K562 (cell line): ENCODE results near the gene DEFB113. TPM values are rescaled to one million over a fixed set of nuclear protein-coding genes. Genes with fewer than 3 reads are reported as not detected.

ENCODE experiments used
- CXXC5 ChIP-seq: fragments of 250-450 bp; sonication (Bioruptor Pico); IDR thresholded peaks from 2 replicates; pipeline ENCODE4 v1.8.0; 2022; ENCODE audit warnings: inconsistent platforms, mild to moderate bottlenecking, moderate library complexity
- FOXJ2 ChIP-seq: fragments of 200-800 bp; sonication (Bioruptor generic); IDR thresholded peaks from 2 replicates; pipeline ENCODE4 v1.6.1; 2016; ENCODE audit warnings: missing genetic modification characterization, missing compliant biosample characterization
- ID3 ChIP-seq, 2 experiments: fragments of 250-450 bp in 1 of 2; fragments of 450-650 bp in 1 of 2; sonication (Bioruptor Pico) in 1 of 2; IDR thresholded peaks; 2 replicates each; pipeline versions ENCODE4 v1.6.1 to v1.8.0; 2016 to 2021; ENCODE audit warnings: mild to moderate bottlenecking in 2 of 2, moderate library complexity in 2 of 2, missing compliant biosample characterization in 1 of 2, missing genetic modification characterization in 1 of 2
- IFI16 ChIP-seq: fragments of 250-450 bp; sonication (Bioruptor Pico); IDR thresholded peaks from 2 replicates; pipeline ENCODE4 v2.1.2; 2022; ENCODE audit warnings: mild to moderate bottlenecking, inconsistent platforms
- JUND ChIP-seq, 2 experiments: IDR thresholded peaks; 2 replicates in 1 of 2; 3 replicates in 1 of 2; pipeline ENCODE4 v1.6.1; 2011; ENCODE audit warnings: borderline replicate concordance in 2 of 2, low read depth in 2 of 2, low read length in 2 of 2, improper control_type of control experiment in 1 of 2, missing biosample characterization in 1 of 2, missing genetic modification characterization in 1 of 2, missing genetic modification reagents in 1 of 2
- MXI1 ChIP-seq: IDR thresholded peaks from 2 replicates; pipeline ENCODE4 v1.6.1; 2011; ENCODE audit warnings: low read depth, mild to moderate bottlenecking, improper control_type of control experiment, low read length
- NCOR1 ChIP-seq: fragments of 450-650 bp; IDR thresholded peaks from 2 replicates; pipeline ENCODE4 v1.6.1; 2016; ENCODE audit warnings: mild to moderate bottlenecking, moderate library complexity
- NRF1 ChIP-seq, 2 experiments: fragments of 450-650 bp; IDR thresholded peaks in 1 of 2; conservative IDR thresholded peaks in 1 of 2; 2 replicates each; pipeline ENCODE4 v1.6.1; 2014; ENCODE audit warnings: mild to moderate bottlenecking in 2 of 2
- PHF8 ChIP-seq: fragments of 200-600 bp; sonication (generic); IDR thresholded peaks from 2 replicates; pipeline ENCODE4 v1.6.1; 2012; ENCODE audit warnings: mixed run types, mild to moderate bottlenecking, inconsistent platforms, low read length, moderate library complexity, borderline replicate concordance
- PKNOX1 ChIP-seq: fragments of 450-650 bp; IDR thresholded peaks from 2 replicates; pipeline ENCODE4 v1.6.1; 2016
- POU5F1 ChIP-seq: fragments of 150-350 bp; IDR thresholded peaks from 2 replicates; pipeline ENCODE4 v1.6.1; 2014; ENCODE audit warnings: borderline replicate concordance, low read length, low read depth, mild to moderate bottlenecking; ENCODE audit not compliant: partially characterized antibody
- SMARCE1 ChIP-seq: fragments of 450-650 bp; IDR thresholded peaks from 2 replicates; pipeline ENCODE4 v1.7.1; 2016; ENCODE audit warnings: mild to moderate bottlenecking
- XRCC5 ChIP-seq: fragments of 200-400 bp; formaldehyde crosslinking; IDR thresholded peaks from 2 replicates; pipeline ENCODE4 v1.6.1; 2017; ENCODE audit warnings: low read depth, mild to moderate bottlenecking, low read length
- ZNF146 ChIP-seq: IDR thresholded peaks from one replicate; pipeline ENCODE4 v1.6.1; 2018; ENCODE audit warnings: missing compliant biosample characterization; ENCODE audit not compliant: unreplicated experiment
- ZNF551 ChIP-seq: fragments of 250-450 bp; sonication (Bioruptor Pico); IDR thresholded peaks from 2 replicates; pipeline ENCODE4 v1.5.0; 2021; ENCODE audit warnings: mild to moderate bottlenecking, moderate library complexity
- ZZZ3 ChIP-seq: fragments of 450-650 bp; IDR thresholded peaks from 2 replicates; pipeline ENCODE4 v1.6.1; 2016; ENCODE audit warnings: antibody characterized with exemption, mild to moderate bottlenecking, moderate library complexity
- polyA plus RNA-seq, 8 experiments: library from polyadenylated mRNA; depleted of rRNA in 4 of 8; stranded (reverse) in 5 of 8; unstranded in 3 of 8; fragments of >200 nt; fragmentation: Nextera tagmentation in 2 of 8; fragmentation: Illumina TruSeq in 1 of 8; extraction: Ambion mirVana in 2 of 8; extraction: Trizol in 1 of 8; gene quantifications; 2 replicates each; pipeline versions ENCODE4 v1.2.1 to v1.2.3, GENCODE V29; 2011 to 2014; ENCODE audit warnings: inconsistent platforms in 1 of 8, missing spikeins in 1 of 8
- total RNA-seq, 7 experiments: library from RNA; depleted of rRNA in 6 of 7; stranded (reverse); fragments of >200 nt in 6 of 7; fragmentation: Illumina TruSeq in 2 of 7; extraction: Trizol in 2 of 7; gene quantifications; 2 replicates each; pipeline versions ENCODE4 v1.2.1 to v1.2.3, GENCODE V29; 2011 to 2021; ENCODE audit warnings: low replicate concordance in 1 of 7
- TF ChIP-seq, protein P1 (sequence below): fragments of 200-400 bp; formaldehyde crosslinking; IDR thresholded peaks from 2 replicates; pipeline ENCODE4 v1.6.1; 2017; ENCODE audit warnings: mild to moderate bottlenecking, low read depth, low read length, moderate library complexity
- TF ChIP-seq, protein P2 (sequence below): sonication (generic); formaldehyde crosslinking; IDR thresholded peaks from 2 replicates; pipeline ENCODE4 v1.8.0; 2023; ENCODE audit warnings: mild to moderate bottlenecking, missing genetic modification reagents
- TF ChIP-seq, protein P3 (sequence below), 3 experiments: fragments of 200-800 bp in 1 of 3; sonication (Bioruptor generic) in 1 of 3; sonication (generic) in 1 of 3; formaldehyde crosslinking in 1 of 3; IDR thresholded peaks; 2 replicates each; pipeline versions ENCODE4 v1.6.1 to v1.8.0; 2016 to 2022; ENCODE audit warnings: mild to moderate bottlenecking in 2 of 3, missing compliant biosample characterization in 2 of 3, missing genetic modification characterization in 2 of 3, missing genetic modification reagents in 1 of 3

Gene DEFB113
- total and polyA plus RNA-seq, 9 of the 15 experiments (the other 6 are each of a cell fraction or from before 2014, with no cell fraction given), result not detected

DNA sequence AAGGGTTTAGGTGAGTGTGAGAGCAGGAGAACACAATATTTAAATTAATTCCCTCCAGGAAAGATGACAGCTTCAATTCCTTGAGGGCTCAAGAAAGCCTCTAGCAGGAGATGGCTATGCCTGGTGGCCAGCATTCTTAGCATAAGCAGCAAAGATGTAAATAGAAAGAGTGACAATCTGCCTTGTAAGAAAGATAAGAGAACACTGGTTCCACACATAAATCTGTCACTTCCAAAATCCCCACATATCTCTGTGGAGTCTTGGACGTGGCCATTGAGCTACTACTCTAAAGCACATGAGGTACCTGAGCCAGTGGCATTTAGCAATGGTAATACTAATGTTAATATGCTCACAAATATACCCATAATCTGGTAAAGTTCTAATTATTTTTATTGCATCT is 34.7 kb downstream of the DEFB113 start (continued):
- TF ChIP-seq, protein P1, sequence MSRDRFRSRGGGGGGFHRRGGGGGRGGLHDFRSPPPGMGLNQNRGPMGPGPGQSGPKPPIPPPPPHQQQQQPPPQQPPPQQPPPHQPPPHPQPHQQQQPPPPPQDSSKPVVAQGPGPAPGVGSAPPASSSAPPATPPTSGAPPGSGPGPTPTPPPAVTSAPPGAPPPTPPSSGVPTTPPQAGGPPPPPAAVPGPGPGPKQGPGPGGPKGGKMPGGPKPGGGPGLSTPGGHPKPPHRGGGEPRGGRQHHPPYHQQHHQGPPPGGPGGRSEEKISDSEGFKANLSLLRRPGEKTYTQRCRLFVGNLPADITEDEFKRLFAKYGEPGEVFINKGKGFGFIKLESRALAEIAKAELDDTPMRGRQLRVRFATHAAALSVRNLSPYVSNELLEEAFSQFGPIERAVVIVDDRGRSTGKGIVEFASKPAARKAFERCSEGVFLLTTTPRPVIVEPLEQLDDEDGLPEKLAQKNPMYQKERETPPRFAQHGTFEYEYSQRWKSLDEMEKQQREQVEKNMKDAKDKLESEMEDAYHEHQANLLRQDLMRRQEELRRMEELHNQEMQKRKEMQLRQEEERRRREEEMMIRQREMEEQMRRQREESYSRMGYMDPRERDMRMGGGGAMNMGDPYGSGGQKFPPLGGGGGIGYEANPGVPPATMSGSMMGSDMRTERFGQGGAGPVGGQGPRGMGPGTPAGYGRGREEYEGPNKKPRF, result no peak
- TF ChIP-seq SMARCE1, result peak; percentile 37; the same call in 1 of the 2 replicates
- TF ChIP-seq PKNOX1, result peak; percentile 77
- TF ChIP-seq FOXJ2 (tag), result peak; percentile 54; the same call in 1 of the 2 replicates
- no peak for TF ChIP-seq ZNF551 (CRISPR knock-in tag)
- TF ChIP-seq ID3 (CRISPR knock-in tag; IDR thresholded peaks at IDR 0.05), result no peak
- TF ChIP-seq ID3 (tag; IDR thresholded peaks at IDR 0.05), result no peak
- no peak for TF ChIP-seq MXI1
- TF ChIP-seq POU5F1, result no peak
- no peak for TF ChIP-seq XRCC5
- TF ChIP-seq CXXC5 (CRISPR knock-in tag), result no peak
- TF ChIP-seq PHF8, result no peak
- TF ChIP-seq ZZZ3, result no peak
- TF ChIP-seq IFI16 (CRISPR knock-in tag), result no peak
- TF ChIP-seq, protein P2, sequence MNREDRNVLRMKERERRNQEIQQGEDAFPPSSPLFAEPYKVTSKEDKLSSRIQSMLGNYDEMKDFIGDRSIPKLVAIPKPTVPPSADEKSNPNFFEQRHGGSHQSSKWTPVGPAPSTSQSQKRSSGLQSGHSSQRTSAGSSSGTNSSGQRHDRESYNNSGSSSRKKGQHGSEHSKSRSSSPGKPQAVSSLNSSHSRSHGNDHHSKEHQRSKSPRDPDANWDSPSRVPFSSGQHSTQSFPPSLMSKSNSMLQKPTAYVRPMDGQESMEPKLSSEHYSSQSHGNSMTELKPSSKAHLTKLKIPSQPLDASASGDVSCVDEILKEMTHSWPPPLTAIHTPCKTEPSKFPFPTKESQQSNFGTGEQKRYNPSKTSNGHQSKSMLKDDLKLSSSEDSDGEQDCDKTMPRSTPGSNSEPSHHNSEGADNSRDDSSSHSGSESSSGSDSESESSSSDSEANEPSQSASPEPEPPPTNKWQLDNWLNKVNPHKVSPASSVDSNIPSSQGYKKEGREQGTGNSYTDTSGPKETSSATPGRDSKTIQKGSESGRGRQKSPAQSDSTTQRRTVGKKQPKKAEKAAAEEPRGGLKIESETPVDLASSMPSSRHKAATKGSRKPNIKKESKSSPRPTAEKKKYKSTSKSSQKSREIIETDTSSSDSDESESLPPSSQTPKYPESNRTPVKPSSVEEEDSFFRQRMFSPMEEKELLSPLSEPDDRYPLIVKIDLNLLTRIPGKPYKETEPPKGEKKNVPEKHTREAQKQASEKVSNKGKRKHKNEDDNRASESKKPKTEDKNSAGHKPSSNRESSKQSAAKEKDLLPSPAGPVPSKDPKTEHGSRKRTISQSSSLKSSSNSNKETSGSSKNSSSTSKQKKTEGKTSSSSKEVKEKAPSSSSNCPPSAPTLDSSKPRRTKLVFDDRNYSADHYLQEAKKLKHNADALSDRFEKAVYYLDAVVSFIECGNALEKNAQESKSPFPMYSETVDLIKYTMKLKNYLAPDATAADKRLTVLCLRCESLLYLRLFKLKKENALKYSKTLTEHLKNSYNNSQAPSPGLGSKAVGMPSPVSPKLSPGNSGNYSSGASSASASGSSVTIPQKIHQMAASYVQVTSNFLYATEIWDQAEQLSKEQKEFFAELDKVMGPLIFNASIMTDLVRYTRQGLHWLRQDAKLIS (CRISPR knock-in tag), result no peak
- no peak for TF ChIP-seq NCOR1
- no peak for TF ChIP-seq JUND (IDR thresholded peaks at IDR 0.05; ENCODE audit: borderline replicate concordance, low read depth, low read length)
- no peak for TF ChIP-seq JUND (tag; IDR thresholded peaks at IDR 0.05; ENCODE audit: borderline replicate concordance, low read depth, low read length)
- TF ChIP-seq, protein P3, sequence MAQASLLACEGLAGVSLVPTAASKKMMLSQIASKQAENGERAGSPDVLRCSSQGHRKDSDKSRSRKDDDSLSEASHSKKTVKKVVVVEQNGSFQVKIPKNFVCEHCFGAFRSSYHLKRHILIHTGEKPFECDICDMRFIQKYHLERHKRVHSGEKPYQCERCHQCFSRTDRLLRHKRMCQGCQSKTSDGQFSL (CRISPR knock-in tag; IDR thresholded peaks at IDR 0.05), result no peak
- TF ChIP-seq, protein P3 (tag; IDR thresholded peaks at IDR 0.05), result no peak
- TF ChIP-seq ZNF146 (CRISPR knock-in tag), result no peak
- TF ChIP-seq NRF1 (conservative IDR thresholded peaks at IDR 0.05 in 1 of 2, IDR thresholded peaks at IDR 0.05 in 1 of 2), result no peak
